Vagina (tissue), 2 donors: ENCODE results near the gene AJAP1.

Source experiments
- CTCF ChIP-seq, 3 experiments: fragments of 450-650 bp in 2 of 3; fragments of 200-600 bp in 1 of 3; sonication (generic) in 1 of 3; IDR thresholded peaks; one replicate each; pipeline ENCODE4 v1.5.1; 2017 to 2019; ENCODE audit warnings: antibody characterized with exemption in 3 of 3, mild to moderate bottlenecking in 2 of 3, moderate library complexity in 2 of 3
- POLR2AphosphoS5 ChIP-seq, 2 donors: sonication (generic); formaldehyde crosslinking; IDR thresholded peaks; one replicate each; pipeline ENCODE4 v1.9.0; 2017; ENCODE audit warnings: antibody characterized with exemption in 2 of 2, mild to moderate bottlenecking in 2 of 2, low read depth in 1 of 2; ENCODE audit not compliant: insufficient read depth in 1 of 2

GRCh38 chr1:4802024-4802423 lies 147.6 kb downstream of the AJAP1 start:
- TF ChIP-seq CTCF (IDR thresholded peaks at IDR 0.05) (no peak), POLR2AphosphoS5 (IDR thresholded peaks at IDR 0.05; ENCODE audit: insufficient read depth in 1 of 2, low read depth in 1 of 2) (no peak)
